Measurements from ENCODE around the gene CAPZA3. TPM values are rescaled to one million over a fixed set of nuclear protein-coding genes. Genes with fewer than 3 reads are reported as not detected.
"Not testable (repeated sequence)": the region's sequence is repeated elsewhere in the genome, so short reads cannot be mapped to it uniquely, and the experiment has no call there.

Gene CAPZA3, protein sequence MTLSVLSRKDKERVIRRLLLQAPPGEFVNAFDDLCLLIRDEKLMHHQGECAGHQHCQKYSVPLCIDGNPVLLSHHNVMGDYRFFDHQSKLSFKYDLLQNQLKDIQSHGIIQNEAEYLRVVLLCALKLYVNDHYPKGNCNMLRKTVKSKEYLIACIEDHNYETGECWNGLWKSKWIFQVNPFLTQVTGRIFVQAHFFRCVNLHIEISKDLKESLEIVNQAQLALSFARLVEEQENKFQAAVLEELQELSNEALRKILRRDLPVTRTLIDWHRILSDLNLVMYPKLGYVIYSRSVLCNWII
- not detected for total RNA-seq

DNA sequence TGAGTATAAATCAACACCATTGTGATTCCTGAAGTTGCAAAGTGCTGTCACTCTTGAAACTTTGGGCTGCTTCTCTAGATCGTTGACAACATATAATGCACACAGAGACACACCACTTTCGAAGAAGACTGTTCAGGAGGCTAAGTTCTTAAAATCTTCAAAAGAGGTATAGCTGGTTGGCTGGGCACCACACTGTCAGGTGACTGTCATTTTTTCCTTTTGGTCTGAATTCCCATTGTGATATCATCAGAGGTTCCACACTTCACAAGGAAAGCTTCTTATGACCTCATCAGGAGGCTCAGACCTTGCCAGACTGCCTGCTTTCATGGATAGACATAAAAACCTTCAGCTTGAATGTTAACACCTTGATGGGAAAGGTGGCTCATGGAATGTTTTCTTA lies at the start of gene CAPZA3, which contains the start of gene PLCZ1:
Gene CAPZA3 (plus strand): TSS at position 301 of the 400 bp plus-strand sequence. CDS start 150 bp downstream, outside the sequence.
Gene PLCZ1 (minus strand): TSS at position 194 of the 400 bp plus-strand sequence. CDS start 641 bp downstream, outside the sequence.
- Mint-ChIP-seq H3K4me3 (no peak within 1 kb of the TSS), H3K27me3 (no peaks in the 10 kb centered on the region), H3K27ac (no peak within 1 kb of the TSS), H3K9me3 (peaks cover 5% of the 10 kb centered on the region), H3K4me1 (ENCODE audit: low read depth) (no peaks in the 10 kb centered on the region), H3K36me3 (ENCODE audit: low read depth) (no peaks in the 10 kb centered on the region)
- ATAC-seq (no peak), DNase-seq (no peak)
- TF ChIP-seq, protein P1, sequence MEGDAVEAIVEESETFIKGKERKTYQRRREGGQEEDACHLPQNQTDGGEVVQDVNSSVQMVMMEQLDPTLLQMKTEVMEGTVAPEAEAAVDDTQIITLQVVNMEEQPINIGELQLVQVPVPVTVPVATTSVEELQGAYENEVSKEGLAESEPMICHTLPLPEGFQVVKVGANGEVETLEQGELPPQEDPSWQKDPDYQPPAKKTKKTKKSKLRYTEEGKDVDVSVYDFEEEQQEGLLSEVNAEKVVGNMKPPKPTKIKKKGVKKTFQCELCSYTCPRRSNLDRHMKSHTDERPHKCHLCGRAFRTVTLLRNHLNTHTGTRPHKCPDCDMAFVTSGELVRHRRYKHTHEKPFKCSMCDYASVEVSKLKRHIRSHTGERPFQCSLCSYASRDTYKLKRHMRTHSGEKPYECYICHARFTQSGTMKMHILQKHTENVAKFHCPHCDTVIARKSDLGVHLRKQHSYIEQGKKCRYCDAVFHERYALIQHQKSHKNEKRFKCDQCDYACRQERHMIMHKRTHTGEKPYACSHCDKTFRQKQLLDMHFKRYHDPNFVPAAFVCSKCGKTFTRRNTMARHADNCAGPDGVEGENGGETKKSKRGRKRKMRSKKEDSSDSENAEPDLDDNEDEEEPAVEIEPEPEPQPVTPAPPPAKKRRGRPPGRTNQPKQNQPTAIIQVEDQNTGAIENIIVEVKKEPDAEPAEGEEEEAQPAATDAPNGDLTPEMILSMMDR (IDR thresholded peaks at IDR 0.05): no peak
- intact Hi-C loops (cut with micrococcal nuclease): no loop called here
- ChIA-PET CTCF (no interaction called here), POLR2A (no interaction called here)

DNA sequence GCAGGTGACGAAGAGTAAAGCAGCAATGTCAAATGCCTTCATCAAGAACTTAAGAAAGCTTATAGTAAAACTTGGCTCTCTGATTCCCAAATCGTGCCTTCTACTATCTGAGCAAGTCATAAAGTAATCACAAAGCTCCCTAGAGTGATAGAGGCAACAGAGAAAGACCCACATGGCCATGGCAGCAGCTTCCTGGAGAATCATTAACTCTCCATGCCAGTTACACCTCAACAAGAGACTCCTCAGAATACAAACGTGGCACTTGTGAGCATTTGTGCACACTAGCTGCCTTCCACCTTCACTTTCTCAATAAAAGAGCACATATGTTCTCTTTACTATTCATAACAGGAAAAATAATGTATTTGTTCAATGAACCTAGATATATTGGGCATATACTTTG lies 48.1 kb upstream of the CAPZA3 start:
- ChIA-PET POLR2A (no interaction called here), CTCF (no interaction called here)

DNA sequence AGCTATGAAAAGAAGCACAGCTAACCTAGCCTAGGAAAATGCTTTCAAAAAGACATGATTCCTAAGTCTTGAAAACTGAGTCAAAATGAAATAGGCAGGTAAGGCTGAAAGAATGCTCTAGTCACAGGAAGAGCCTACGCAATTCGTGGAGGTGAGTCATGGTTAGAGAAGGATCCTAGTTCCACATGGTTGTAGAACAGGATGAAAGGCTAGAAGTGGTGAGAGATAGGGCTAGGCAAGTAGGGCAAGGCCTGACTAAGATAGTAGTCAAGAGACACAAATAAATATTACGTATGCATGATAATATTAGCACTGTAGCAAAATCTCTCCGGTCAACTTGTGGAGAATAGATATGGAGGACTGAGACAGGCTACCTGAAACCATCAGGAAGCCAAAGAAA lies 47.3 kb upstream of the CAPZA3 start:
- DNase-seq: no peak
- Mint-ChIP-seq H3K4me3 (no peak overlapping the region), H3K4me1 (ENCODE audit: low read depth) (no peaks in the 10 kb centered on the region), H3K27me3 (no peaks in the 10 kb centered on the region), H3K27ac (no peak overlapping the region), H3K9me3 (no peaks in the 10 kb centered on the region), H3K36me3 (ENCODE audit: low read depth) (no peaks in the 10 kb centered on the region)
- TF ChIP-seq, protein P1 (IDR thresholded peaks at IDR 0.05): no peak
- POLR2A ChIA-PET: no interaction called here
- CTCF ChIA-PET: no interaction called here
- ATAC-seq: no peak
- intact Hi-C loops (cut with micrococcal nuclease): no loop called here

More for the DNA sequence above, 48.1 kb upstream of the CAPZA3 start:
- intact Hi-C loops (cut with micrococcal nuclease): no loop called here
- no peak overlapping the region for H3K4me3 Mint-ChIP-seq
- H3K27ac Mint-ChIP-seq: no peak overlapping the region
- H3K36me3 Mint-ChIP-seq (ENCODE audit: low read depth): no peaks in the 10 kb centered on the region
- no peaks in the 10 kb centered on the region for H3K4me1 Mint-ChIP-seq (ENCODE audit: low read depth)
- DNase-seq (no peak), ATAC-seq (no peak)
- no peaks in the 10 kb centered on the region for H3K9me3 Mint-ChIP-seq
- H3K27me3 Mint-ChIP-seq: no peaks in the 10 kb centered on the region
- TF ChIP-seq, protein P1 (IDR thresholded peaks at IDR 0.05): no peak

DNA sequence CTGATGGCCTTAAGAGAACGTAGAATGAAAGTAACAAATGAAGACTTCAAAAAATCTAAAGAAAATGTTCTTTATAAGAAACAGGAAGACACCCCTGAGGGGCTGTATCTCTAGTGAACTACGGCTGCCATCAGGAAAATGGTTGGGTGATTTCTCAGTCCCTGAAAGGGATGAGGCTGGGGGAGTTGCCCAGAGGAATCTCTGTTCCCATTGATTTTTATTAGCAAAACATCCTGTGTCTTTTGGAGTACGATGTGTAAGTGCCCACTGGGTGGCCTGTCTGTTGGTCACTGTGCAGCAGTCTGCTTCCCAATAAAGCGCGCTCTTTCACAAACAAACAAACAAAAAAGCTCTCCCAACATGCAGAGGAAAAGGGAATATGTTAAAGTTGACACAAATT lies 43.9 kb upstream of the CAPZA3 start:
- H3K27me3 Mint-ChIP-seq; H3K4me1 Mint-ChIP-seq (ENCODE audit: low read depth); H3K9me3 Mint-ChIP-seq; CTCF ChIA-PET; DNase-seq; ATAC-seq; POLR2A ChIA-PET; H3K4me3 Mint-ChIP-seq; H3K36me3 Mint-ChIP-seq (ENCODE audit: low read depth); intact Hi-C loops (cut with micrococcal nuclease); H3K27ac Mint-ChIP-seq: not testable (repeated sequence)

DNA sequence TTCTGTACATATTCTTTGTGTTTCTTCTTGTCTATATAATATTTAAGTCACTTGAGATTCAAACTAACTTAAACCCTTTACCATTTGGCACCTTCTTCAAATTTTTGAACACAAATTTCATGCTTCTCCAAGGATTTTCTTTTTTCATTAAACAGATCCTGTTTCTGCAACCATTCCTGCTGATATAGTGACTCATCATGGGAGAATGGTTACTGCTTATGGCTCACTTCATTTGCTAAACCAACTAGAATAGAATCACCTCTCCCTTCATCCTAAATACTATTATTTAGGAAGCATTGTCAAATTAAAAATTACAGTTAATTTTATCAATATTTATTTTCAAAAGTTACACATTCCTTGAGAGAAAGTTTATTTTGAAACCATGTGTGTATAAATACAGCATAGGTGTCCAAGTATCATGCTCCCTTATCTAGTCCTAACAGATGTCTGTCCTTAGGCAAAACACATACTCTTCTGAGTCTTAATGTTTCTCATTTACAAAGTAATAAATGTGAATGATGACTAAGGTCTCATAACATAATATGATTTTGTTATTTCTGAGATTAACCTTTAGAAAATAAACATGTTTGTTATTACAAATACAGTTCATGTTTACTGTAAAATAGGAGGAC lies 40.8 kb upstream of the CAPZA3 start:
- Mint-ChIP-seq H3K36me3 (ENCODE audit: low read depth) (no peaks in the 10 kb centered on the region), H3K4me1 (ENCODE audit: low read depth) (no peaks in the 10 kb centered on the region), H3K4me3 (no peak overlapping the region), H3K27ac (no peak overlapping the region), H3K9me3 (no peaks in the 10 kb centered on the region), H3K27me3 (no peaks in the 10 kb centered on the region)
- ChIA-PET CTCF (no interaction called here), POLR2A (no interaction called here)
- intact Hi-C loops (cut with micrococcal nuclease): no loop called here
- DNase-seq (no peak), ATAC-seq (no peak)
- TF ChIP-seq, protein P1 (IDR thresholded peaks at IDR 0.05): no peak
